Activated CD4-positive, alpha-beta T cell treated with anti-CD3 and anti-CD28 coated beads, Interleukin-2, amount 50 U/mL, for 4 hours (primary cell): ENCODE results near the gene PDYN.

ENCODE experiments used
- DNase-seq, 2 experiments: peaks; one replicate each; pipeline ENCODE4 v3.0.0-alpha.2; 2020

PDYN gene

DNA sequence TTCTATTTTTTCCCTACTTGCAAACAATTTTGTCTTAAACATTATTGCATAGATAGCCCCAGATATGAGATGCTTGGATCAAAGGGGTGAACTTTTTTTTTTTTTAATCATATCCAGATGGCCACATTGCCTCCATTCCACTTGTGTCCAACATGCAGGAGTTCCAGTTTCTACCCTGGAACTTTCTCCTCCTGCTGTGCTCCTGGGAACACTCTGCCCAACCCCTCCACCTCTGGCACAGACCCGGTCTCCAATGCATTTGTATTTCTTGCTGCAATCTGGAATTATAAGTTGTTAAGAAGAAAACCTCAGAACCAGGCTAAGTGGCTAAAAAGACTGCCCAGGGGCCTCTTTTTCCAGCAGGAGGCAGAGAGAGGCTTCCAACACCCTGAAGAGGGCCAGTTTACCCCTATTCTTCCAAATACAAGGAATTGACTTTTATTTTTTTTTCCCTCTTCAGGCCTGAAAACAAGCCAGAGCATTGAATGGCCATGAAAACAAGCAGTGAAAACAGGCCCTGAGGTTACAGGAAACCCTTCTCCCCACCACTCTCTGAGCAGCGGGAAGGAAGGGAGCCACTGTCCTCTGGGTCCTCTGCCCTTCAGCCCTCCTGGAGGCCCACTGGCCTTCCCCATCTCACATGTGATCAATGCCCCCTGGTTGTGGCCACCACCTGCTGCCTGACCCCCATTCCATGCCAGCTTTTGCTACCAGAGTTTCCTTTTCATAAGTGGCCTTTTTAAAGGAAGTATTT is 44.3 kb downstream of the PDYN start:
- DNase-seq = no peak

DNA sequence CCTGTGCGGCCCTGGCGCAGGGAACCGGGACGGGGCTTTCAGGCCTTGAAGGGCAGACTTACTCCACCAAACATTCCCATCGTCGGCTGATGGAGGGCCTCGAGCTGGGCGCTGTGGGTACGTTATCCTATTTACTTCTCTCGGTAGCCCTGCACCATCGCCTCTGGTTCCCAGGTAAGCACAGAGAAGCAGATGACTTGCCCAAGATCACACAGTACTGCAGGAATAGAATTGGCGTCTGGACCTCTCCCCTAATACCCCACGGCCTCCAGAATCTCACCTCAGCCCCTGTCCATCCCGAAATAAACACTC is 46.4 kb downstream of the PDYN start:
- no peak for DNase-seq

DNA sequence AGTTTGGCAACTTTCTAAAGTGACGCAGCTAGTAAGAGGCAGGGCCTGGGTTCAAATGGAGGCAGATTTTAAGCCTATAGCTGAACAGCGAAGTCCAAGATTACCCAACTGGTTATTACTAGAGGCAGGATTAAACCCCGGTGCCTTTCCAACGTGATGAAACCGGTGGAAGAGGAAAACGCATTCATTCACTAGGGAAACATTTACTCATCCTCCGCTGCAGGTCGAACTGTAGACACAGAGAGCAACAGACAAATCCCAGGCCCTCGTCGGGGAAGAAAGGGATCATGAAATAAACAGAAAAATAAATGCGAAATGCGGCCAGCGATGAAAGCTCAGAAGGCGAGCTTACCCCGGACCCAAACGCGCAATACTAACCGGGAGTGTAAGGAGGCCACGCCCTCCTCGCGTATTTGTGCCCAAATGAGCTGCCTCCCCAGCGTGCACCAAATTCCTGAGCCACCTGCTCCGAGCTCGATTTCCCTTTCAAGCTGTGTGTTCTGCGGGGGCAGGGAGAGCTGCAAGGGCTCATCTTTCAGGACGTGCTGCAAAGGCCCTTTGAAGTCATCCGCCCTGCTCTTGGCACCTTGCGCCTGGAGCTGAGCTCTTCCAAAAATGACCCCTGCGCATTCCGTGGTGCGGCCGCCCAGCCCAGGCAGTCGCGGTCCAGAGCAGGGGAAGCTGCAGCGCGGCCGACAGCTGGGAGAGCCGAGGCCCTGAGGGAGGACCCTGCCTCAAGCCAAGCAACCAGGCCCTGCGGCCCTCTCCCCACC is 46.9 kb downstream of the PDYN start:
- DNase-seq = no peak

- no peak for DNase-seq
These were observed 47.5 kb downstream of the PDYN start for GRCh38 chr20:1946442-1946761.

DNA sequence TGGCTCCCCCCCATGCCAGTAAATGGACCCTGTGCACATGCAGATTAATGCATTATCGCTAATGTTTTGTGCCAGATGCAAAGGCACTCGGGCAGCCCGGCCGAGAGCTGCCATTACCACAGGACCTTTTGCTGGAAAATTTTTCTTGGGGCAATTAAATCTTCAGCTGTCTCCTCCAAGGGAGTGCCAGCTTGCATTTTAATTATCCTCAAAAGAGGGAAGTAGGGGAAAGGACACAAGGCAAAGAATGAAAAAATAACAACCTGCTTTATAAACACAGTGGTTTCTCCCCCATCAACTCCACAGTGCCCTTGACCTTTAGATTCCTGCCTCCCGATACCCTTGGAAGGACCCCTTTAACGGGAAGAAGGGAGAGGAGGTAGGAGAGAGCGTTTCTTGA is 48.2 kb downstream of the PDYN start:
- no peak for DNase-seq

- no peak for DNase-seq
These were observed 48.7 kb downstream of the PDYN start for GRCh38 chr20:1945134-1945618.

GRCh38 chr20:1944345-1945091 is 49.3 kb downstream of the PDYN start:
- DNase-seq = no peak

DNA sequence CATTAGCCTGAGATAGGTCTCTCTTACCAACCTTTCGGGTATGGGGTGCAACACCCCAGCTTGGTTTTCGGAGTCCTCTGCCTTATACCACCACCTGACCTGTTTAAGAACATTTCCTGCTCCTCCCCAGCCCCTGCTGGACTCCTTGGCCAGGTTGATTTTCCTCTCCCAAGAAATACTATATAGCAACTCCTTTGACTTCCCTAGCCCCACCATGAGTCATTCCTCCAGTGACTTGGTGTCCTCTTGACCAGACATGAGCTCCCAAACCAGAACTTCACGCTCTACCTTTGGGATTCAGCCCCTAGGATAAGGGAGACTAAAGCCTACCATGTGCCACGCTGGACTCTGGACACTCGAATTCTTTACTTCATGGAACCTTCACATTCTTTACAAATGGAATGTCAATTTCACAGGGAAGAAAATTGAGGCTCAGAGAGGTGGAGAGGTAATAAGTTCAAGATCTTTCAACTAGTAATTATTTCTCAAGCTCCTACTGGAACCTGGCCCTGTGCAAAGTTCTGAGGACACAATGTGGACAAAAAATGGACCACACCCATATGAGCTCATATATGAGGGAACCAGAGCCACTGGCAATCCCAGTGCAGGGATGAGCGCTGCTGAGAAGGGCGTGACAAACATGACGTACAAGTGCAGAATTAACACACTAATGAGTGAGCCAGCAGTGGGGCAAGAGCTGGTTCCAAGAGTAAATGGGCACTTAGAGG is 50.4 kb downstream of the PDYN start:
- no peak for DNase-seq

DNA sequence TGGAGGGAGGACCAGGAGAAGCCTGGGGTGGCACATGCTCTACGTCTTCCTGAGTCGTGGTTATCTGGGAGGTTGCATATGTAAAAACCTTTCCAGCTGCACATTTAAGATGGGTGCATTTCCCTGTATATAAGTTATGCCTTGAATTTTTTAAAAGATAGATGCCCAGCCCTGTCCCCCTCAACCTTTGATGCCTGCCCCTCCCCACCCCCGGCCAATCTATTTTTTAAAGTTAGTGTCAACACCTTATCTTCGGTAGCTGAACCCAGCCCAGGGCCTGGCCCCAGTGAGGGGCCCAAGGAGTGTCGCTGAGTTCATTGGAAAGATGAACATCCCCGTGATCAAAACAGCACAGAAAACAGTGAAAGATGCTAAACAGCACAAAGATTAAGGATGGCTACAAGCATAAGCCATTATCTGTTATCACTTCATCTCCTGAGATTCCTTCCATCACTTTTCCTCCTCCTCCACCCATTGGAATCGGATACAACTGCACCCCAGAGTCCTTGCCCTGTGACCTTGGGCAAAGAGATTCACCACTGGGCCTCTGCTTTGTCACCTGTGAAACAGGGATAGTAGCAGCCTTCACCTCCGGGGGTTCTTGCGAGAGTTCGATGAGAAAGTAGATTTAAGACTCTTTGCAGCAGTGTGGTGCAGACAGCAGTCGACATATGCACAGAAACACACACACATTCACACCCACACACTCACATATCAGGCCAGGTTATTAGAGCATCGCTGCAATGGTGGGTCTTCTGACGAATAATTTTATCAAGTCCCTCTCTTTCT is 51.2 kb downstream of the PDYN start:
- DNase-seq = no peak

DNA sequence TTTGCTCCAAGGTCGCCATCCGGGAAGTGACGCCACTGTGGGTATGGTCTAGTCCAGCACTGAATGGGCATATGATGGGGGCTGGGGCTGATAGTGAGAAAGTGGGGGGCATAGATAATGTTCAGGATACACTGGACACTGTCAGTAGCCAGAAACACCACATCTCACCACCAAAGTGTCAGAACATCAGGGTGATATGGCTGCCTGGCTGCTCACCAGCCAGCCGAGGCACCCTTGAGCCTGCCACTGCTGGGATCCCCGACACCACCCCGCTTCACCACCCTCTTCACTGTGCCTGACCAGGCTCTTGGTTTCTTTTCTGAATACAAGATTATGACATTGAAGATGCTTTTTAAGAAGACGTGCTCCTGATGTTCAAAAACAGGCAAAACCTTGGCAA is 51.8 kb downstream of the PDYN start:
- no peak for DNase-seq

DNA sequence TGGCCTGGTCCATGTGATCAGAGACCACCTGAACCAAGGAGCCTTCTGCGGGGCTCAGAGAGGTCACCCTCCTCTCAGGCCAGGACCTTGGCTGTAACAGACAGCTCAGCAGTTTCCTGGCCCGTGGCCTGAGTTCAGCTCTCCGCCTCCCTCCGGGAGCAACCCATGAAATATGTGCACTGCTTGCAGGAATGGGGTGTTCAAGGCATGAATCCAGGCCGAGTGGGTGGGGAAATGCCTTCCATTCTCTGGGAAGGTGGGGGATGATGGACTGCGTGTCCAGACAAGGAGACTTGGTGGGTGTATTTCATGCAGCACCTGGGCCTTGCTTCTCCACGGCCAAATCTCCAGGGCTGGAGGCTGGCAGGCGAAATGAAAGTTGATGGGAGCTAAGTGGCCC is 52.6 kb downstream of the PDYN start:
- DNase-seq = no peak

- no peak for DNase-seq
These were observed 53.3 kb downstream of the PDYN start for GRCh38 chr20:1940581-1940980.

GRCh38 chr20:1939270-1939595 is 54.6 kb downstream of the PDYN start:
- DNase-seq = no peak

DNA sequence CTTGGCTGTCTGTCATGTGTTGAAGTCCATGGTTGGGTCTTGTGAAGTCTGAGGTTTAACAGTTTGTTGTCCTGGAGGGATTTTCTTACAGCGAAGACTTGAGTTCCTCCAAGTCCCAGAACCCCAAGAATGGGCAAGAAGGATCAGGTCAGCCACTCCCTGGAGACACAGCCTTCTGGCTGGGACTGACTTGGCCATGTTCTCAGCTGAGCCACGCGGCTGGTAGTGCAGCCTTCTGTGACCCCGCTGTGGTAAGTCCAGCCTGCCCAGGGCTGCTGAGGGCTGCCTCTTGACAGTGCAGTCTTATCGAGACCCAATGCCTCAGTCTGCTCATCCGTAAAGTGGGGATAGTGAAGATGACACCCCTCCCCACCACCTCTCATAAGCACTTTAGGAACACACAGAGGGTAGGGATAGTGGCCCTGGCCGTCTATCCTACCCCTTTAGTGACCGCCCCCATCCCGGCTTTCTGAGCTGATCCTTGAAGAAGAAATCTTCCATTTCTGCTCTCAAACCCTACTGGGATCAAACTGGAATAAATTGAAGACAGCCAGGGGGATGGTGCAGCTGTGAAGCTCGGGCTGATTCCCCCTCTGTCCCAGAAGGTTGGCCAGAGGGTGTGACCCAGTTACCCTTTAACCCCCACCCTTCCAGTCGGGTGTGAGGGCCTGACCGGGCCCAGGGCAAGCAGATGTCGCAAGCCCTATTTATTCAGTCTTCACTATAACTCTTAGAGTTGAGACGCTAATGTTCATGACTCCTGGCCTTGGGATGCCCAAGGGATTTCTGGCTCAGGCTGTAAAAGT is 55.2 kb downstream of the PDYN start:
- DNase-seq = no peak

DNA sequence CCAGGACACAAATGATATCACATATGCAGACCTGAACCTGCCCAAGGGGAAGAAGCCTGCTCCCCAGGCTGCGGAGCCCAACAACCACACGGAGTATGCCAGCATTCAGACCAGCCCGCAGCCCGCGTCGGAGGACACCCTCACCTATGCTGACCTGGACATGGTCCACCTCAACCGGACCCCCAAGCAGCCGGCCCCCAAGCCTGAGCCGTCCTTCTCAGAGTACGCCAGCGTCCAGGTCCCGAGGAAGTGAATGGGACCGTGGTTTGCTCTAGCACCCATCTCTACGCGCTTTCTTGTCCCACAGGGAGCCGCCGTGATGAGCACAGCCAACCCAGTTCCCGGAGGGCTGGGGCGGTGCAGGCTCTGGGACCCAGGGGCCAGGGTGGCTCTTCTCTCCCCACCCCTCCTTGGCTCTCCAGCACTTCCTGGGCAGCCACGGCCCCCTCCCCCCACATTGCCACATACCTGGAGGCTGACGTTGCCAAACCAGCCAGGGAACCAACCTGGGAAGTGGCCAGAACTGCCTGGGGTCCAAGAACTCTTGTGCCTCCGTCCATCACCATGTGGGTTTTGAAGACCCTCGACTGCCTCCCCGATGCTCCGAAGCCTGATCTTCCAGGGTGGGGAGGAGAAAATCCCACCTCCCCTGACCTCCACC is 56.4 kb downstream of the PDYN start:
- DNase-seq = no peak

GRCh38 chr20:1935696-1936366 is 58.0 kb downstream of the PDYN start:
- DNase-seq = no peak

- no peak for DNase-seq
These were observed 58.9 kb downstream of the PDYN start for GRCh38 chr20:1934721-1935573.

DNA sequence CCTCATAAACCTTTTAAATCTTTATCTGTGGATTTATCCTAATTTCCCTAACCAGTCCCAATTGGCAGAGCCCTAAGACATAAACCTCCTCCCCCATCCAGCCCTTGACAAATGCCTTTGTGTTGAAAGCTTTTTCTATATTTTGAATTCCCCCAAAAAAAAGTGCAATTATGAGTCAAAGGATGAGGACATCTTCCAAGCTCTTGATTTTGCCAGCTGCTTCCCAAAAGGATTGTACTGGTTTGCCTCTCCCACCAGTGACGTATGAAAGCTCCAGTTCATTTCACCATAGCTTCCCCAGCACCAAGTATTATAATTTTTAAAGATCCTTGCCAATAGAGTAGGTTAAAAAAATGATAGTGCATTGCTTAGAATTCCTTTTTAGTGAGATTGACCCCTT is 59.7 kb downstream of the PDYN start:
- no peak for DNase-seq

GRCh38 chr20:1933465-1933870 is 60.4 kb downstream of the PDYN start:
- DNase-seq = no peak

DNA sequence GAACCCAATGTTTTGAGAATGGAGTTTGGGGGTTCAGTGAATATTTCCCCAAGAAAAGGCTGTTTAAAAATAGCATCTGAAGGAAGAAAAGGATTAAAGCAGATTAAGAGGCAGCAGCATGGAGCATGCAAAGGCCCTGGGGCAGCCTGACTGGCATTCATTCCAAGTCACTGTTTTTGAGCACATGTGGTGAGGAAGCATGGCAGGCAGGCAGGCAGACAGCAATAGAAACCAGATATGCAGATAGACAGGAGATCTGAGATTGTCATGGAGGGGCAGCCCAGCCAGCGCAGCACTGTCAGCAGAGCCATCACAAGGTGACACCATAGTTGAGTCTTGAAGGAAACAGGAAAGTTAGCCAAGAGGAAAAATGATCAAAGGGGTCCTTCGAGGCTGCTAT is 60.9 kb downstream of the PDYN start:
- no peak for DNase-seq
